ENCODE measurements around the gene PILRA.
"Not testable (repeated sequence)": the region's sequence is repeated elsewhere in the genome, so short reads cannot be mapped to it uniquely, and the experiment has no call there.

The PILRA gene

DNA sequence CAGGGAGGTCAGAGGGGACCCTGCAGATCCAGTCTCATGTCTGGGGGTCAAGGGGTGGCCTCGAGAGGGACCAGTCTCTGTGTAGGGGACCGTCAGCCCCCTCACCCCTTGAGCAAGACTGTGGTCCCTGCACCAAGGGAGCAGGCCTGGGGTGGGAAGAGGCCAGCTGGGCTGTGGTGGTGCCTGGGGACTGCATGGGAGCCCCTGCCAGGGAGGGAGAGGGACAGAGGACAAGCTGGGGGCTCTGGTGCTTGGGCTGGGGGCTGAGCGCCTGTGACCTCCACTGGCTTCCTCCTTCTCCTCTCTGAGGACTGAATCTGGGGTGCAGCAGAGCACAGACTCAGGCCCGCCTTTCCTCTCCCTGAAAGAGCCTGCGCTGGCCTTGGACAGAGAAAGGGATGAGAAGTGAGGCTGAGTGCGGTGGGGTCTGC, 16.1 kb upstream of the PILRA start:
- DNase-seq (ENCODE audit: extremely low read depth in 1 of 2, low read depth in 1 of 2) = no peak

DNA sequence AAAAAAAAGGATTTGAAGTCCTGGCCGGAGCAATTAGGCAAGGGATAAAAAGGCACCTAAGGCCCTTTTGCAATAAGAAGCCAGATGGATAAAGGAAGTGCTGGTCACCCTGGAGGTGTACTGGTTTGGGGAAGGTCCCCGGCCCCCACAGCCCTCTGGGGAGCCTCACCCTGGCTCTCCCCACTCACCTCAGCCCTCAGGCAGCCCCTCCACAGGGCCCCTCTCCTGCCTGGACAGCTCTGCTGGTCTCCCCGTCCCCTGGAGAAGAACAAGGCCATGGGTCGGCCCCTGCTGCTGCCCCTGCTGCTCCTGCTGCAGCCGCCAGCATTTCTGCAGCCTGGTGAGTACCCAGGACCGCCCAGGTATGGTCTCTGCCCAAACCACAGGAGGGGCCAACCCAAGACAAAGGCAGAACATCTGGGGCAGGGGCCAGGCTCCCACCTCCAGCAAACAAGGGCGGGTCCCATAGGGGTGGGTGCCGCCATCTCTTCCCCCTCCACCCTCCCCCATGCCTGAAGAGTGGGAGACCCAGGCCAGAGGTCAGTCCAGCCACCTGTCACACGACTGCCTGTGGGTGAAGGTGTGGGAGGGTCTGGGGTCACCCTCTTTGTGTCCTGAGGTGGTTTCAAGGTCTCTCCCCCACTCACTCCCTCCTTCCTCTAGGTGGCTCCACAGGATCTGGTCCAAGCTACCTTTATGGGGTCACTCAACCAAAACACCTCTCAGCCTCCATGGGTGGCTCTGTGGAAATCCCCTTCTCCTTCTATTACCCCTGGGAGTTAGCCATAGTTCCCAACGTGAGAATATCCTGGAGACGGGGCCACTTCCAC, 15.0 kb upstream of the PILRA start, which contains the start of gene PILRB:
PILRB (plus strand) TSS at position 91 of the 830 bp plus-strand sequence; CDS start at position 277, 186 bp downstream.
- no peak for DNase-seq (ENCODE audit: extremely low read depth in 1 of 2, low read depth in 1 of 2)

DNA sequence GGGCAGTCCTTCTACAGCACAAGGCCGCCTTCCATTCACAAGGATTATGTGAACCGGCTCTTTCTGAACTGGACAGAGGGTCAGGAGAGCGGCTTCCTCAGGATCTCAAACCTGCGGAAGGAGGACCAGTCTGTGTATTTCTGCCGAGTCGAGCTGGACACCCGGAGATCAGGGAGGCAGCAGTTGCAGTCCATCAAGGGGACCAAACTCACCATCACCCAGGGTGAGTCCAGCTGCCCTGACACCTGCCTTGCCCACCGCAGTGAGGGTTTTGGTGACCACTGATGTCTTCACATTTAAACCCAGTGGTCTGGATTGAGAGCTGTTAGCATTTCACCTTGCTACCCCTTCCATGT, 14.5 kb upstream of the PILRA start:
- no peak for DNase-seq (ENCODE audit: extremely low read depth in 1 of 2, low read depth in 1 of 2)

DNA sequence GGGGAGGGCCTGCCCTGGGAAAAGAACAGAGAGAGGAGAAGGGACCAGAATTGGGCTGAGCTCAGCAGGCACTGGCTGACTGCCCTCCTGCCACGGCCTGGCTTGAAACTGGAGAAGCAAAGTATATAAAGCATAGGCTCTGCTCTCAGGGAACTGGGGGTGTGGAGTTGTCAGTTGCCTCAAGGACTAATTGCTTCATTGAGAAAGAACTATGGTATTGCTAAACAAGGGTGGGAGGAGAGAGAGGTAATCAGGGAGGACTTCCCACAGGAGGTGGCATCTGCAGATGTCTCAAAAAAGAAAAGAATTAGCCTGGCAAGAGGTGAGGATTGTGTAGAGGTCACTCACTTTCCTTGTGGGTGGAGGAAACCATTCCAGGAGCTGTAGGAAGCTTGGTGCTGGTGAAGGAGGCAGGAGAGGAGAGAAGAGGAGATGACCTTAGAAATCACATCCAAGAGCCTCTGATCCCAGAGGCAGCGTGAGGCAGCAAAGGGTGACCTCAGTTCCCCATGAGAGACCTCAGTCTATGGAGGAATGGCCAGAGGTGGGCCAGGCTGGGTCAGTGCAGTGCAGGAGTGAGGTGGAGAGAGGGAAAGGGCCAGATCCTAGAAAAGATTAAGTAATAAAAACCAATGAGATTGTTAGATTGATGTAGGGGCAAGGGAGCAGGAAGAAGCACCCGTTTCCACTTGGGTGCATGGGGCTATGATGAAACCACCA, 13.0 kb upstream of the PILRA start:
- DNase-seq (ENCODE audit: extremely low read depth in 1 of 2, low read depth in 1 of 2) = no peak

GRCh38 chr7:100363098-100363497, 10.2 kb upstream of the PILRA start:
- no peak for DNase-seq (ENCODE audit: extremely low read depth in 1 of 2, low read depth in 1 of 2)

GRCh38 chr7:100363797-100364196, 9.5 kb upstream of the PILRA start:
- not testable (repeated sequence) for DNase-seq (ENCODE audit: extremely low read depth in 1 of 2, low read depth in 1 of 2)

DNA sequence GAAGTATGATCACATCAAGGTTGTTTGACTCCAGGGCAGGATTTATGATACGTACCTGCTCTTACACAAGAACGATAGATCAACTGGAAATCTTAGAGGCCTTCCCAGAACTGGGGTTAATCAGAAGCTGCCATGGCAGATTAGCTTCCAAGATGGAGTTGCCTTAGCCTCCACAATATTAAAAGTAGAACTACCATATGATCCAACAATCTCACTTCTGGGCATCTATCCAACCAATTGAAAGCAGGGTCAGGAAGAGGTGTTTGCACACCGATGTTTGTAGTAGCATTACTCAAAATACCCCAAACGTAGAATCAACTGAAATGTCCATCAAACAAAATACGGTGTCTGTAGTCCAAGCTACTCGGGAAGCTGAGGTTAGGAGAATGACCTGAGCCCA, 8.8 kb upstream of the PILRA start:
- no peak for DNase-seq (ENCODE audit: extremely low read depth in 1 of 2, low read depth in 1 of 2)

DNA sequence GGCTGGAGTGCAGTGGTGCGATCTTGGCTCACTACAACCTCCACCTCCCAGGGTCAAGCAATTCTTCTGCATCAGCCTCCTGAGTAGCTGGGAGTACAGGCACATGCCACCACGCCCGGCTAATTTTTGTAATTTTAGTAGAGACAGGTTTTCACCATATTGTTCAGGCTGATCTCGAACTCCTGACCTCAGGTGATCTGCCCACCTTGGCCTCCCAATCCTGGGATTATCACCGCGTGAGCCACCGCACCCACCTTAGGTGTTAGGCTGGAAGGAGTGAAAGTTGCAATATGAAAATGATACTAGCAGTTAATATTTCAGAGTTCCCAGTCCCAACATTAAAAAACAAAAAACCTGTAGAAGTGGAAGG, 7.3 kb upstream of the PILRA start:
- not testable (repeated sequence) for DNase-seq (ENCODE audit: extremely low read depth in 1 of 2, low read depth in 1 of 2)

DNA sequence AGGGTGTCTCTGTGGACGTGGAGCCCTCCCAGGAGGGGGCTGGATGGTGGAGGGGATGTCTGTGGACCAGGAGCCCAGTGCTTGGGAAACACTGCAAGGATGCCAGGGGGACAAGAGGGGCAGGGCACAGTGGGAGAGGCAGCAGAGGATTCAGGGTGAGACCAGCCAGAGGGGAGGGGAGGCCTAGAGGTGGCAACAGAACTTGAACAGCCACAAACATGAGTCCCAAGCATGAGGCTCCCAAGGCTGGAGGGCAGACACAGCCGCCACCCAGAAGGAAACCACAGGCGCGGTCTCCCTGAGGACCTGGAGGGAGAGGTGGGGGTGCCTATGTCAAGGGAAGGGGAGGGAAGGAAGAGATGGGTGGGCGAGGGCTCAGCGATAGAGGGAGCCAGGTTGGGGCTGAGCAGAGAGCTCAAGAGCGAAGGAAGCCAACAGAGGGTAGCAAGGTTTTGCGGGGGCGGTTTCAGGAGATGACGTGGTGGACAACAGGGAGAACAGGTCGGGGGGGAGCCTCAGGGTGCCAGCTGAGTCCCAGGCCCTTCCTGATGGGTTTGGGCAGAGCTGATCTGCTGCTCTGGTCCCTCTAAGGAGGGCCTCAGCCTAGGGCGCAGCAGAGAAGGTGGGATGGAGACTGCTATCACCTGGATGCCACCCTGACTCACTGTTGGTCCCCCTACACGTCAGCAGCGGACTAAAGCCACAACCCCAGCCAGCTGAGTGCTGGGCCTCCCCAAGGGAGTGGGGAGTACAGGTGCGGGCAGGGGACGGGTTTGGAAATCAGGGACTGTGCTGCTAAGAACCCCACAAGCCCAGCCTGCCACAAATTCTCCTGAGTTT, 6.7 kb upstream of the PILRA start:
- peak in 1 of 2 donors; percentile 48 for DNase-seq (ENCODE audit: extremely low read depth in 1 of 2, low read depth in 1 of 2)

DNA sequence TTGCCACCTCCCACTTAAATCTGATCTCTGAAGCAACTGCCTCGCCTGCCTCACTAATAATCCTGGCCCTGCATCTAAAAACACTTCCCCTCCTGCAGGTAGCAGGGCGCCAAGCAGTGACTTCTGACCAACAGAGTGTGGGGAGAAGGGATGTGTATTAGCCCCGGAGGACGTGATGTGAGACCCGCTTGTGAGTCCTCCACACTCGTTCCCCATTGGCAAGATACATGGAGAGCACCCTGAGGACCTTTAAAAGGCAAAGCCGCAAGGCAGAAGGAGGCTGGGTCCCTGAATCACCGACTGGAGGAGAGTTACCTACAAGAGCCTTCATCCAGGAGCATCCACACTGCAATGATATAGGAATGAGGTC, 6.1 kb upstream of the PILRA start:
- no peak for DNase-seq (ENCODE audit: extremely low read depth in 1 of 2, low read depth in 1 of 2)

DNA sequence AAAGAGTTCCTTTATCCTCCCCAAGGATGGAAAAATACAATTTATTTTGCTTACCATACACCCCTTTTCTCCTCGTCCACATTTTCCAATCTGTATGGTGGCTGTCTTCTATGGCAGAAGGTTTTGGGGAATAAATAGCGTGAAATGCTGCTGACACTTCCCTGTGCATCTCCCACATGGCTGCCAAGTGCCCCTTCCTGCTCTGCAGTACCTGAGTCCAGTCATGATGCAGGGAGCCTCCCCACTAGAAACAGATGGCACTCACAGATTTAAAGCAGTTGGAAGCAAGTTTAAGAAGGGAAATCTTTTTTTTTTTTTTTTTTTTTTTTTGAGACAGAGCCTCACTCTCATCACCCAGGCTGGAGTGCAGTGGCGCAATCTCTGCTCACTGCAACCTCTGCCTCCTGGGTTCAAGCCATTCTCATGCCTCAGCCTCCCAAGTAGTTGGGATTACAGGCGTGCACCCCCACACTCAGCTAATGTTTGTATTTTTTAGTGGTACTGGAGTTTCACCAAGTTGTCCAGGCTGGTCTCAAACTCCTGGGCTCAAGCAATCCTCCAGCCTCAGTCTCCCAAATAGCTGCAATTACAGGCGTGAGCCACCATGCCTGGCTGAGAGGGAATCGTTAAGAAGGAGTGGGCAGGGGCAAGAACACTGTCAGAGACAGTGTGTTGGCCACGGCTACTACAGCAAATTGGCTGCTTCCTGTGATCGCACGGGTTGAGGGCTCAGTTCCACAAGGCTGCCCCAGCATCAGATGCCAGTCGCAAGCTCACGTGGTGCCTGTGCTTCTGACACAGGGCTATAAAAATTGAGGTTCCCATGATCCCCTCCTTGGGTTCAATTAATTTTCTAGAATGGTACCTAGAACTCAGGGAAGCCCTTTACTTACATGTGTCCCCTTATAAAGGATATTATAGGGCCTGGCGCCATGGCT, 5.3 kb upstream of the PILRA start:
- no peak for DNase-seq (ENCODE audit: extremely low read depth in 1 of 2, low read depth in 1 of 2)

GRCh38 chr7:100369105-100369504, 4.2 kb upstream of the PILRA start:
- no peak for DNase-seq (ENCODE audit: extremely low read depth in 1 of 2, low read depth in 1 of 2)

DNA sequence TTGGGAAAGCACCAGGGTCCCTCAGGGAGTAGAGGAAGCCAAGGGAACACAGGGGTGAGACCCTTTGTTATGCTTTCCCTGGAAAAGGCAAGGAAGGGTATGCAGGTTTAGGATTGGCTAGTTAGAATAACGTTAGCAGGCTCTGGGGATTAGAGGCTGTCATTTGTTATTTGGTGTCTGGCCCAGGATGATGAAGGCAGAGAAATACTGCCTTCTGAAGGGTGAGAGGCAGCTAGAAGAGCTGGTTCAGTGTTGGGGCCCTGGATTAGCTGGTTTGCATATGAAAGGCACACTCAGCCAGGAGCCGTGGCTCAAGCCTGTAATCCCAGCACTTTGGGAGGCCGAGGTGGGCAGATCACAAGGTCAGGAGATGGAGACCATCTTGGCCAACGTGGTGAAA, 3.0 kb upstream of the PILRA start:
- no peak for DNase-seq (ENCODE audit: extremely low read depth in 1 of 2, low read depth in 1 of 2)

- no peak for DNase-seq (ENCODE audit: extremely low read depth in 1 of 2, low read depth in 1 of 2)
Observed at GRCh38 chr7:100370746-100371145, 2.5 kb upstream of the PILRA start.

- DNase-seq (ENCODE audit: extremely low read depth in 1 of 2, low read depth in 1 of 2) = no peak
Observed at GRCh38 chr7:100371561-100372171, 1.6 kb upstream of the PILRA start.

DNA sequence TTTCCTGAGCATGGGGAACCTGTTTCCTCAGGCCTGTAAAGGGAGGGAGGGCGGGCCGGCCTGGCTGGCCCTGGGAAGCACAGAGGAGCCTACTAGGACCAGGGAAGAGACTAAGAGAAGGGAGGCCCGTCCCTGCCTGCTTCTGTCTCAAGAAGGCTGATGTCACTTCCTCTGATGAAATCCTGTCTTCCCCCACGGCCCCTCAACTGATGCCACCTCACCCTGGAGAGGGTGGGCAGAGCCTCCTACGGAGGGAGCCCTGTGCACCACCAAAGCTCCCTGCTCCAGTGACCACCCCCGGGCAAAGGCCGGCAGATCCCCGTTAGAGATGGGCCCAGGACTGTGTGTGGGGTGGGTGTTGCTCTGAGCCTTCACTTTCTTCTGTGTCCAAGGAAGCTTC, 1.0 kb upstream of the PILRA start:
- DNase-seq (ENCODE audit: extremely low read depth in 1 of 2, low read depth in 1 of 2) = no peak

- no peak for DNase-seq (ENCODE audit: extremely low read depth in 1 of 2, low read depth in 1 of 2)
Observed at GRCh38 chr7:100372694-100373093, 593 bp upstream of the PILRA start.

- DNase-seq (ENCODE audit: extremely low read depth in 1 of 2, low read depth in 1 of 2) = not testable (repeated sequence)
Observed at GRCh38 chr7:100373870-100374598, 747 bp downstream of the PILRA start.

DNA sequence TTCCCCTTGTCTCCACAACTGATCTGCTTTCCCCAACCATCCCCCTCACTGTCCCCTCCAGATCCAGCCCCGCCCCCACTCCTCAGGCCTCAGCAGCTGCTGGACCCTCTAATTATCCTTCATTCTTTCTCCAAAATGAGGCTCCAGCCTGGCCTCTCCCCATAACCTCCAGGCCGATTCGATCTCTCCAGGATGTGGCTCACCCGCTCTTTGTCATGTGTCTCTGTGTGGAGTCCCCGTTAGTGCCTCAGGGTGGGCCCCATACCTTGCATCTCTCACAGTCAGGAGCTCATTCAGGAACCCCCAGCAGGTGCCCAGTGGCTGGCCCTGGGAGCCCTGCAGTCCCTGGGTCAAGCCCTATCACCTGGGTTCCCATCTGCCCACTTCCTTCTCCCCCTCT, 1.3 kb downstream of the PILRA start:
- no peak for DNase-seq (ENCODE audit: extremely low read depth in 1 of 2, low read depth in 1 of 2)

Measured in stimulated activated CD8-positive, alpha-beta memory T cell treated with anti-CD3 and anti-CD28 coated beads, Interleukin-7, amount 100 ng/mL, for 48 hours (primary cell).